ENCODE results near the gene SLC9A3.

Gene SLC9A3

GRCh38 chr5:434443-435146, 89.7 kb downstream of the SLC9A3 start:
- no peak for DNase-seq (ENCODE audit: extremely low read depth, low read depth)
- H3K4me3 ChIP-seq (replicated peaks; ENCODE audit: low read depth, low read length), result no peak overlapping the region
- TF ChIP-seq CTCF (IDR thresholded peaks at IDR 0.05; ENCODE audit: low read depth, low read length, missing control alignments), result no peak

- no peak for DNase-seq (ENCODE audit: extremely low read depth, low read depth)
- TF ChIP-seq CTCF (IDR thresholded peaks at IDR 0.05; ENCODE audit: low read depth, low read length, missing control alignments), result no peak
- H3K4me3 ChIP-seq (replicated peaks; ENCODE audit: low read depth, low read length), result no peak overlapping the region
Measured at GRCh38 chr5:433836-434235, 90.4 kb downstream of the SLC9A3 start.

- no peak overlapping the region for H3K4me3 ChIP-seq (replicated peaks; ENCODE audit: low read depth, low read length)
- TF ChIP-seq CTCF (IDR thresholded peaks at IDR 0.05; ENCODE audit: low read depth, low read length, missing control alignments), result no peak
- no peak for DNase-seq (ENCODE audit: extremely low read depth, low read depth)
Measured at GRCh38 chr5:432928-433791, 91.1 kb downstream of the SLC9A3 start.

GRCh38 chr5:432201-432927, 91.9 kb downstream of the SLC9A3 start:
- DNase-seq (ENCODE audit: extremely low read depth, low read depth), result no peak
- no peak overlapping the region for H3K4me3 ChIP-seq (replicated peaks; ENCODE audit: low read depth, low read length)
- no peak for TF ChIP-seq CTCF (IDR thresholded peaks at IDR 0.05; ENCODE audit: low read depth, low read length, missing control alignments)

DNA sequence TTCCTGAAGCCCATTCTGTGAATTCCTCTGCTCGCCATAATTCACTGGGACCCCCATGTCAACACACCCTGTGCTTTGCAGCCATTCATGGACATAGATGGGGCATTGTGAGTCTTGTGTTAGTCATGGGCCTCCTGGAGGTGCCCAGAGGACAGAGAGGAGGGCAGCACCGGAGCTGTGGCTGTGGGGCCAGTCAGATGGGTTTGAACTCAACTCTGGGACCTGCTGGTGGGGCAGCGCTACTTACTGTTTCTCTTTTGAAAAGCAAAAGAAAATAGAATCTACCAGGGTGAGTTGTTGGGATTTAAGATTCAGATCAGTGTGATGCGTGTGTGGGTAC, 92.6 kb downstream of the SLC9A3 start:
- no peak overlapping the region for H3K4me3 ChIP-seq (replicated peaks; ENCODE audit: low read depth, low read length)
- TF ChIP-seq CTCF (IDR thresholded peaks at IDR 0.05; ENCODE audit: low read depth, low read length, missing control alignments), result no peak
- DNase-seq (ENCODE audit: extremely low read depth, low read depth), result no peak

DNA sequence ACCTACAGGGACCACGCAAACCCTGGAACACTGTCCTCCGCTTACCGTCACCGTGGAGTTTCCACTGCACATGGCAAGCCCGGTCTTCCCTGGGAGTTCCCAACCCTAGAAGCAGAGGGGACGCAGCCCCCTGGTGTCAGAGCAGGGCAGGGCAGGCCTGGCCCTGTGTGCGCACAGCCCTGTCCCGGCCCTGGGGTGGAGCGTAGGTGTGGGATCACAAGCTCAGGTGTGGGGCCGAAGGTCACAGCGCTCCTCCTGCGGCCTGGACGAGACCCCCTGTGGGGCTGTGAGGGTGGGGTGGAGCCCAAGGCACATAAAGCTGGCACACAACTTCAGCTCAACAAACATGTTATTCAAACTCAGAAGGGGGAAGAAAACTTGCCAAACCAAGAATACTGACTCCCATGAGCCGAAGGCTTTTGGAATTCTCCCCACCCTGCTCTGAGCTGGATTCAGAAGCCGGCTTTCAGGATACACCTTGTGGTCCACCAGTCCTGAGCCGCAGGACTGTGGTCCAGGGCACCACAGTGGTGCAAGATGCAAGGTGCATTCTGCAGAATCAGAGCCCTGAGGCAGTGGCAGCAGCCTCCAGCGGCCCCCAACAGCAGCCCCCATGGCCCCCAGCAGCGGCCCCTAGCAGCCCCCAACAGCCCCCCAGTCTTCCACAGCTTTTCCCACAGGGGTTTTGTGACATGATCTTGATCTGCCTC, 93.1 kb downstream of the SLC9A3 start:
- peak; percentile 80 for TF ChIP-seq CTCF (IDR thresholded peaks at IDR 0.05; ENCODE audit: low read depth, low read length, missing control alignments)
- DNase-seq (ENCODE audit: extremely low read depth, low read depth), result no peak
- H3K4me3 ChIP-seq (replicated peaks; ENCODE audit: low read depth, low read length), result no peak overlapping the region

All from HFF-Myc (cell line).